MCF 10A (cell line): ENCODE results near the gene DYNC1H1. TPM values are rescaled to one million over a fixed set of nuclear protein-coding genes. Genes with fewer than 3 reads are reported as not detected.

Source experiments
- BruUV-seq: library from RNA; stranded (reverse); fragments of 400-500 nt; replicated peaks from 2 replicates; lab custom pipeline; 2021; lab: Mats Ljungman, UMichigan
- CTCF ChIA-PET: fragments of 300-600 bp; sonication (Branson Sonifier 250); formaldehyde crosslinking; extraction: SDS; loops from one replicate; lab custom pipeline; 2021; ENCODE audit warnings: antibody characterized with exemption, inconsistent platforms; lab: Yijun Ruan, JAX
- POLR2A ChIA-PET: fragments of 300-600, 350-650 bp; sonication (Branson Sonifier 250); formaldehyde crosslinking; extraction: SDS; loops from one replicate; lab custom pipeline; 2020; ENCODE audit warnings: antibody characterized with exemption, inconsistent platforms; lab: Yijun Ruan, JAX
- DNase-seq: peaks from one replicate; pipeline ENCODE4 v3.0.0-alpha.2; 2018; ENCODE audit not compliant: unreplicated experiment
- H3K27ac Mint-ChIP-seq: one replicate; pipeline ENCODE4 v1.8.0; 2022; ENCODE audit warnings: mild to moderate bottlenecking, low read depth, mixed read lengths; ENCODE audit not compliant: unreplicated experiment
- H3K27me3 Mint-ChIP-seq: one replicate; pipeline ENCODE4 v1.8.0; 2022; ENCODE audit warnings: mixed read lengths; ENCODE audit not compliant: insufficient read depth, unreplicated experiment
- H3K36me3 Mint-ChIP-seq: one replicate; pipeline ENCODE4 v1.8.0; 2022; ENCODE audit warnings: mild to moderate bottlenecking, moderate library complexity, mixed read lengths; ENCODE audit not compliant: insufficient read depth, unreplicated experiment
- H3K4me1 Mint-ChIP-seq: one replicate; pipeline ENCODE4 v1.8.0; 2022; ENCODE audit warnings: mixed read lengths; ENCODE audit not compliant: insufficient read depth, unreplicated experiment
- H3K4me3 Mint-ChIP-seq: one replicate; pipeline ENCODE4 v1.8.0; 2022; ENCODE audit warnings: mild to moderate bottlenecking, moderate library complexity, mixed read lengths; ENCODE audit not compliant: unreplicated experiment
- H3K9me3 Mint-ChIP-seq: one replicate; pipeline ENCODE4 v1.8.0; 2022; ENCODE audit warnings: mixed read lengths; ENCODE audit not compliant: unreplicated experiment
- CTCF ChIP-seq: fragments of 200-600 bp; IDR thresholded peaks from one replicate; pipeline ENCODE4 v1.8.0; 2022; ENCODE audit warnings: antibody characterized with exemption, mild to moderate bottlenecking; ENCODE audit not compliant: unreplicated experiment
- intact Hi-C: fragments of 100-400 bp; cut with micrococcal nuclease; formaldehyde crosslinking; loops from 2 replicates; pipeline ENCODE4 v1.14.1; 2022
- total RNA-seq: library from RNA; stranded (reverse); gene quantifications from 2 replicates; pipeline ENCODE4 v1.2.3, GENCODE V29; 2022

Gene DYNC1H1
- total RNA-seq, 1 experiment from 2014 or later: 704 TPM

DNA sequence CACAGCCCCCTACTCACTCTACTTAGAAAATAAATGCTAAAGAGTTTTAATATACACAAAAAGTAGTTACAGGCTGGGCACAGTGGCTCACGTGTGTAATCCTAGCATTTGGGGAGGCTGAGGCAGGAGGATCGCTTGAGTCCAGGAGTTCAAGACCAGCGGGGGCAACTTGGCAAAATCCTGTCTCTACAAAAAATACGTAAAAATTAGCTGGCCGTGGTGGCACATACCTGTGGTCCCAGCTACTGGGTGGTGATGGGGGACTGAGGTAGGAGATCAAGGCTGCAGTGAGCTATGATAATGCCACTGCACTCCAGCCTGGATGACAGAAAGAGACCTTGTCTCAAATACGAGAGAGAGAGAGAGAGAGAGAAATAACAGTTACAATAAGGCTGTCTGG lies 9.9 kb upstream of the DYNC1H1 start:
- CTCF ChIA-PET: interaction anchor here (1.2 to 1.5 kb wide), 3 partner anchors 183 to 248 kb away, joined by 3 to 6 read pairs (median 4); no protein-coding TSS in a partner anchor
- intact Hi-C loops: no loop called here
- no peak for DNase-seq
- POLR2A ChIA-PET: no interaction called here
- no TSS peak for BruUV-seq
- H3K4me1 Mint-ChIP-seq: peaks cover 5% of the 10 kb centered on the region
- TF ChIP-seq CTCF: no peak
- no peak overlapping the region for H3K4me3 Mint-ChIP-seq
- no peaks in the 10 kb centered on the region for H3K27me3 Mint-ChIP-seq
- no peak overlapping the region for H3K27ac Mint-ChIP-seq
- peaks cover 2% of the 10 kb centered on the region for H3K36me3 Mint-ChIP-seq
- H3K9me3 Mint-ChIP-seq: no peaks in the 10 kb centered on the region

- intact Hi-C loops: no loop called here
- no peak for DNase-seq
- CTCF ChIA-PET: interaction anchor here (1.2 to 1.5 kb wide), 2 partner anchors 184 to 249 kb away, joined by 4 to 6 read pairs; no protein-coding TSS in a partner anchor
- Mint-ChIP-seq H3K27ac (no peak overlapping the region), H3K4me3 (no peak overlapping the region), H3K4me1 (peaks cover 13% of the 10 kb centered on the region), H3K9me3 (no peaks in the 10 kb centered on the region), H3K36me3 (peaks cover 6% of the 10 kb centered on the region), H3K27me3 (no peaks in the 10 kb centered on the region)
- POLR2A ChIA-PET: interaction anchor here (0.6 to 0.8 kb wide), 2 partner anchors 132 to 367 kb away, joined by 3 read pairs; no protein-coding TSS in a partner anchor
- BruUV-seq: no TSS peak
- TF ChIP-seq CTCF: no peak
Measured at GRCh38 chr14:101955695-101956161, 8.6 kb upstream of the DYNC1H1 start.

DNA sequence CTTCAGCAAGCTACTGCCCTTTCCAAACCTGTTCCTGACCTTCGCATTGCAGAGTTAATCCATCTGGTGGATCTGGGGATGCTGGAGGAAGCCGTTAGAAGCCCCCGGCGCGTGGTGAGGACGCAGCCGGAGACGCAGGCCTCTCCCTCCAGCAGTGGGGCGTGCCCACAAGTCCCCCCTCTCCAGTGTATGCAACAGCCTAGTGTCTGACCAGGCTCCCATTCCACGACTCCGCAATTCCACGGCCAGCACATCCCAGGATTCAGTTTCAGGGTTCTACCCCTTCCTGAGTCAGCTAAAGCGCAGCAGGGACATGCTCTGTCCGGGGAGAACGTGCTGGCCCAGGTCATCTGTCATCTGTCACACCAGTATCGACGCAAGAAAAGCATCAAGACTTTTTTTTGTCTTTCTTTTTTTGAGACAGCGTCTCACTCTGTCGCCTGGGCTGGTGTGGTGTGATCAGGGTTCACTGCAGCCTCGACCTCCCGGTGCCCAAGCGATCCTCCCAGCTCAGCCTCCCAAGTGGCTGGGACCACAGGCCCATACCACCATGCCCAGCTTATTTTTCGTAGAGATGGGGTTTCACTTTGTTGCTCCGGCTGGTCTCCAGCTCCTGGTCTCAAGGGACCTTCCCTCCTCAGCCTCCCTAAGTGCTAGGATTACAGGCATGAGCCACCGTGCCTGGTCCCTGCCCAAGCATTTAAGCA lies 8.0 kb upstream of the DYNC1H1 start:
- no peak overlapping the region for H3K27ac Mint-ChIP-seq
- ChIA-PET POLR2A (interaction anchor here (0.7 to 0.8 kb wide), 2 partner anchors 8 to 132 kb away, joined by 3 to 4 read pairs; no protein-coding TSS in a partner anchor), CTCF (no interaction called here)
- H3K9me3 Mint-ChIP-seq: no peaks in the 10 kb centered on the region
- H3K36me3 Mint-ChIP-seq: peaks cover 6% of the 10 kb centered on the region
- peaks cover 19% of the 10 kb centered on the region for H3K4me1 Mint-ChIP-seq
- TF ChIP-seq CTCF: no peak
- intact Hi-C loops: no loop called here
- DNase-seq: no peak
- BruUV-seq: no TSS peak
- no peak overlapping the region for H3K4me3 Mint-ChIP-seq
- no peaks in the 10 kb centered on the region for H3K27me3 Mint-ChIP-seq

GRCh38 chr14:101957406-101958234 lies 6.8 kb upstream of the DYNC1H1 start:
- peaks cover 30% of the 10 kb centered on the region for H3K4me1 Mint-ChIP-seq
- intact Hi-C loops: no loop called here
- ChIA-PET CTCF (interaction anchor here (0.6 to 1.6 kb wide), 6 partner anchors 9 to 291 kb away, joined by 3 to 6 read pairs (median 4); no protein-coding TSS in a partner anchor), POLR2A (interaction anchor here (1.7 kb wide), 2 partner anchors 9 to 195 kb away, joined by 3 to 9 read pairs; no protein-coding TSS in a partner anchor)
- peaks cover 6% of the 10 kb centered on the region for H3K36me3 Mint-ChIP-seq
- no peak overlapping the region for H3K27ac Mint-ChIP-seq
- H3K4me3 Mint-ChIP-seq: no peak overlapping the region
- no TSS peak for BruUV-seq
- no peak for DNase-seq
- no peaks in the 10 kb centered on the region for H3K27me3 Mint-ChIP-seq
- H3K9me3 Mint-ChIP-seq: no peaks in the 10 kb centered on the region
- no peak for TF ChIP-seq CTCF
